Cardiac fibroblast (primary cell): Measurements from ENCODE around the gene CCRL2.
A peak's percentile ranks its signal among the peaks of the same experiment; 100 is the strongest.

Experiments used
- DNase-seq, 2 donors: peaks; one replicate each; pipeline versions ENCODE4 v3.0.0 to v3.0.0-alpha.2; 2010; ENCODE audit warnings: low read depth in 2 of 2
- H3K4me3 ChIP-seq, 2 donors: replicated peaks in 1 of 2; 1 replicate in 1 of 2; 2 replicates in 1 of 2; pipeline ENCODE4 v1.5.1; 2011; ENCODE audit warnings: low read depth in 2 of 2, low read length in 2 of 2, mild to moderate bottlenecking in 2 of 2, moderate library complexity in 1 of 2
- TF ChIP-seq, protein P1 (sequence below): IDR thresholded peaks from one replicate; pipeline ENCODE4 v1.5.1; 2011; ENCODE audit warnings: low read depth, mild to moderate bottlenecking, low read length, inconsistent platforms

CCRL2 gene

DNA sequence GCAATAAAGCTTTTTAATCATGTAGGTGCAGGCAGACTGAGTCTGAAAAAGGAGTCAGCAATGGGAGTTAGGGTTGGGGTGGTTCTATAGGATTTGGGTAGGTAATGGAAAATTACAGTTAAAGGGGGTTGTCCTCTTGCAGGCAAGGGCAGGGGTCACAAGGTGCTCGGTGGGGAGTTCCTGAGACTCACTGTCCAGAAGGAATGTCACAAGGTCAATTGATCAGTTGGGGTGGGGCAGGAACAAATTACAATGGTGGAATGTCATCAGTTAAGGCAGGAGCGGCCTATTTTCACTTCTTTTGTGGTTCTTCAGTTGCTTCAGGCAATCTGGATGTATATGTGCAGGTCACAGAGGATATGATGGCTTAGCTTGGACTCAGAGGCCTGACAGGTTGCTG is 14.0 kb upstream of the CCRL2 start:
- H3K4me3 ChIP-seq = no peak overlapping the region
- no peak for DNase-seq
- TF ChIP-seq, protein P1, sequence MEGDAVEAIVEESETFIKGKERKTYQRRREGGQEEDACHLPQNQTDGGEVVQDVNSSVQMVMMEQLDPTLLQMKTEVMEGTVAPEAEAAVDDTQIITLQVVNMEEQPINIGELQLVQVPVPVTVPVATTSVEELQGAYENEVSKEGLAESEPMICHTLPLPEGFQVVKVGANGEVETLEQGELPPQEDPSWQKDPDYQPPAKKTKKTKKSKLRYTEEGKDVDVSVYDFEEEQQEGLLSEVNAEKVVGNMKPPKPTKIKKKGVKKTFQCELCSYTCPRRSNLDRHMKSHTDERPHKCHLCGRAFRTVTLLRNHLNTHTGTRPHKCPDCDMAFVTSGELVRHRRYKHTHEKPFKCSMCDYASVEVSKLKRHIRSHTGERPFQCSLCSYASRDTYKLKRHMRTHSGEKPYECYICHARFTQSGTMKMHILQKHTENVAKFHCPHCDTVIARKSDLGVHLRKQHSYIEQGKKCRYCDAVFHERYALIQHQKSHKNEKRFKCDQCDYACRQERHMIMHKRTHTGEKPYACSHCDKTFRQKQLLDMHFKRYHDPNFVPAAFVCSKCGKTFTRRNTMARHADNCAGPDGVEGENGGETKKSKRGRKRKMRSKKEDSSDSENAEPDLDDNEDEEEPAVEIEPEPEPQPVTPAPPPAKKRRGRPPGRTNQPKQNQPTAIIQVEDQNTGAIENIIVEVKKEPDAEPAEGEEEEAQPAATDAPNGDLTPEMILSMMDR = no peak

- peak; percentile 16 to 21 for DNase-seq
- H3K4me3 ChIP-seq = no peak overlapping the region
- TF ChIP-seq, protein P1 = no peak
These were observed 13.3 kb upstream of the CCRL2 start for GRCh38 chr3:46393554-46394434.

- TF ChIP-seq, protein P1 = peak; percentile 33
- peak; percentile 23 to 76 for DNase-seq
- no peak overlapping the region for H3K4me3 ChIP-seq
These were observed 11.8 kb upstream of the CCRL2 start for GRCh38 chr3:46395210-46395661.

GRCh38 chr3:46395766-46396530 is 11.1 kb upstream of the CCRL2 start:
- DNase-seq = no peak
- TF ChIP-seq, protein P1 = no peak
- H3K4me3 ChIP-seq = no peak overlapping the region

- DNase-seq = no peak
- TF ChIP-seq, protein P1 = no peak
- H3K4me3 ChIP-seq = no peak overlapping the region
These were observed 9.9 kb upstream of the CCRL2 start for GRCh38 chr3:46397111-46397510.

- TF ChIP-seq, protein P1 = no peak
- no peak overlapping the region for H3K4me3 ChIP-seq
- no peak for DNase-seq
These were observed 8.7 kb upstream of the CCRL2 start for GRCh38 chr3:46398186-46398955.
